Endothelial cell of hepatic sinusoid (primary cell): ENCODE data around the gene ITIH2.

Experiments
- in situ Hi-C: cut with HindIII; loops from 2 replicates; pipeline ENCODE4 v1.10.0; 2017; ENCODE audit warnings: low sequenced_read_pairs

Gene ITIH2

GRCh38 chr10:7792541-7792940, 89.4 kb downstream of the ITIH2 start:
- in situ Hi-C loops, result no loop called here

- in situ Hi-C loops, result no loop called here
These were observed 91.3 kb downstream of the ITIH2 start for GRCh38 chr10:7794251-7795026.

GRCh38 chr10:7795605-7796004, 92.5 kb downstream of the ITIH2 start:
- in situ Hi-C loops, result no loop called here

GRCh38 chr10:7797582-7797981, 94.5 kb downstream of the ITIH2 start:
- in situ Hi-C loops, result no loop called here
